K562 (cell line): Measurements from ENCODE around the gene HRH1.

Experiments
- EZH2 ChIP-seq: IDR thresholded peaks from 2 replicates; pipeline ENCODE4 v1.6.1; 2012; ENCODE audit warnings: low read depth, mild to moderate bottlenecking, inconsistent platforms, low read length, borderline replicate concordance
- GABPA ChIP-seq: fragments of 200-800 bp; sonication (Bioruptor generic); conservative IDR thresholded peaks from 2 replicates; pipeline ENCODE4 v1.6.1; 2016; ENCODE audit warnings: low read depth, missing genetic modification characterization, missing compliant biosample characterization
- HIVEP1 ChIP-seq: fragments of 250-450 bp; sonication (Bioruptor Pico); IDR thresholded peaks from 2 replicates; pipeline ENCODE4 v1.4.0; 2020; ENCODE audit warnings: mild to moderate bottlenecking
- KLF6 ChIP-seq: fragments of 250-450 bp; sonication (Bioruptor Pico); IDR thresholded peaks from 2 replicates; pipeline ENCODE4 v1.4.0; 2020; ENCODE audit warnings: mild to moderate bottlenecking, moderate library complexity, borderline replicate concordance
- MAFK ChIP-seq: IDR thresholded peaks from 2 replicates; pipeline ENCODE4 v1.6.1; 2011; ENCODE audit warnings: low read length, improper control_type of control experiment
- REST ChIP-seq, 2 experiments: fragments of 450-650 bp; formaldehyde crosslinking in 1 of 2; IDR thresholded peaks; 2 replicates each; pipeline versions ENCODE4 v1.4.0 to v1.6.1; 2014 to 2020; ENCODE audit warnings: mild to moderate bottlenecking in 2 of 2, borderline replicate concordance in 1 of 2, low read depth in 1 of 2
- SAFB2 ChIP-seq: fragments of 200-400 bp; formaldehyde crosslinking; IDR thresholded peaks from 2 replicates; pipeline ENCODE4 v1.6.1; 2018; ENCODE audit warnings: borderline replicate concordance, low read length, low read depth, moderate library complexity; ENCODE audit not compliant: severe bottlenecking
- SIX5 ChIP-seq, 2 experiments: IDR thresholded peaks; 2 replicates each; pipeline ENCODE4 v1.6.1; 2011; ENCODE audit warnings: low read length in 2 of 2, borderline replicate concordance in 1 of 2, low read depth in 1 of 2, mild to moderate bottlenecking in 1 of 2, moderate library complexity in 1 of 2; ENCODE audit not compliant: insufficient read depth in 1 of 2
- STAG1 ChIP-seq: sonication (generic); formaldehyde crosslinking; IDR thresholded peaks from 2 replicates; pipeline ENCODE4 v1.5.0; 2020; ENCODE audit warnings: missing genetic modification reagents, borderline replicate concordance
- USF1 ChIP-seq: sonication (generic); formaldehyde crosslinking; IDR thresholded peaks from 2 replicates; pipeline ENCODE4 v1.9.0; 2022; ENCODE audit warnings: mild to moderate bottlenecking, missing genetic modification reagents
- TF ChIP-seq, protein P1 (sequence below): fragments of 450-650 bp; IDR thresholded peaks from 2 replicates; pipeline ENCODE4 v1.6.1; 2016

DNA sequence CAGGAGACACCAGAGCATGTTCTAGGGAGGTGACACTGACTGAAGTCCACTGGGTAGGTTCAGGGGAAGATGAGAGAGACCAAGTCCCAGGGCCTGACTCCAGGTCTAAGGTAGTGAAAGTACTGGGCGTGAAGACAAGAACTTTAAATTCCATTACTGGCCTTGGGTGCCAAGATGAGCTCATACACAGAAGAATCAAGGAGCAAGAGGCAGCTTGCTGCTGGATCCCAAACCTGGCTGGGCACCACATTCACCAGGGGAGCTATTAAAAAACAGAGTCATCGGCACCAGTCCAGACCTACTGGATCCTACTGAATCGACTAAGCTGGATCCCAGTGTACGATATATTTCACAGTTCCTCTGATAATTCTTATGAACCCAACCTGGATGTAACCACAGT, 75.8 kb downstream of the HRH1 start:
- TF ChIP-seq KLF6 (CRISPR knock-in tag) (no peak), EZH2 (no peak), GABPA (tag) (no peak), STAG1 (CRISPR knock-in tag) (no peak), REST (IDR thresholded peaks at IDR 0.05; ENCODE audit: borderline replicate concordance) (no peak), REST (CRISPR knock-in tag; IDR thresholded peaks at IDR 0.05; ENCODE audit: low read depth) (no peak), SIX5 (IDR thresholded peaks at IDR 0.05; ENCODE audit: borderline replicate concordance in 1 of 2, insufficient read depth in 1 of 2, low read depth in 1 of 2, low read length in 2 of 2) (no peak), HIVEP1 (CRISPR knock-in tag) (no peak), MAFK (no peak), USF1 (CRISPR knock-in tag) (no peak), SAFB2 (no peak)
- TF ChIP-seq, protein P1, sequence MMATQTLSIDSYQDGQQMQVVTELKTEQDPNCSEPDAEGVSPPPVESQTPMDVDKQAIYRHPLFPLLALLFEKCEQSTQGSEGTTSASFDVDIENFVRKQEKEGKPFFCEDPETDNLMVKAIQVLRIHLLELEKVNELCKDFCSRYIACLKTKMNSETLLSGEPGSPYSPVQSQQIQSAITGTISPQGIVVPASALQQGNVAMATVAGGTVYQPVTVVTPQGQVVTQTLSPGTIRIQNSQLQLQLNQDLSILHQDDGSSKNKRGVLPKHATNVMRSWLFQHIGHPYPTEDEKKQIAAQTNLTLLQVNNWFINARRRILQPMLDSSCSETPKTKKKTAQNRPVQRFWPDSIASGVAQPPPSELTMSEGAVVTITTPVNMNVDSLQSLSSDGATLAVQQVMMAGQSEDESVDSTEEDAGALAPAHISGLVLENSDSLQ: no peak
